ENCODE data around the gene RAB5B.
"Not testable (repeated sequence)": the region's sequence is repeated elsewhere in the genome, so short reads cannot be mapped to it uniquely, and the experiment has no call there.

Gene RAB5B

DNA sequence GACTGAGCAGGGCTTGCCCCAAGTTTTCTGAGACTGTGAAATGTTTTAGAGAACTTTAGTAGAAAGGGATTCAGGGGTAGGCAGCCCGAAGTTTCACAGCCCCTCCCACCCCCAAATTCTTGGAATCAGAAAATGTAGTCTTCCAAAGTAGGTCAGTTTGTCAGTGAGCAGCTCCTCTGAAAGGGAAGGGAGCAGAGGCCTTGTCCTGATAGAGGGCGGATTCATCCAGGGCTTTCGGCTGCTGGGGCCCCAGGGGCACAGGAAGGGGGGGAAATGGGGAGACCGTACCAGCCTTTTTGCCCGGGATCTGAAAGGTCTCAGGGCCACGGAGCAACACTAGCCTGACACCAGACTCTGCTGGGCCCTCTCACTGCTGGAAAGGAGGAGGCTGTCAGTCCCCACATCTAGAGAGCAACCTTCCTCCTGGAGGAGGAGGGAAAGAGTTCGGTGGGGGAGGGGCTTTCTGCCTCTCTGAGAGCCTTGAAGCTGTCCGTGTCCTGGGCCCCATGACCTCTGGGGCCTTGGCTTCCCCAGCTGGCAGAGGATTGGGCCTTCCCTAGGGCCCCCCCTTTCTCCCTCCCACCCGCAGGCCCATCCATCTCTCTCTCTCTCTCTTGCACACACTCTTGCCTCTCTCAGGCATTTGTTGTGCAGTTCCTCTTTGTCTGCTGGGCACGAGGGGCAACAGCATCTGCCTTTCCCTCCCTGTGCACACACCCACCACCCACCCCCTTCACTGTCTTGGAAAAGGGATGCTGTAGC, 46.7 kb downstream of the RAB5B start, which contains the start of gene IKZF4:
Gene IKZF4 (plus strand): TSS at position 621 of the 762 bp plus-strand sequence. CDS start 451 bp downstream, outside the sequence.
- peak in 1 of 2 donors; percentile 17 for DNase-seq

DNA sequence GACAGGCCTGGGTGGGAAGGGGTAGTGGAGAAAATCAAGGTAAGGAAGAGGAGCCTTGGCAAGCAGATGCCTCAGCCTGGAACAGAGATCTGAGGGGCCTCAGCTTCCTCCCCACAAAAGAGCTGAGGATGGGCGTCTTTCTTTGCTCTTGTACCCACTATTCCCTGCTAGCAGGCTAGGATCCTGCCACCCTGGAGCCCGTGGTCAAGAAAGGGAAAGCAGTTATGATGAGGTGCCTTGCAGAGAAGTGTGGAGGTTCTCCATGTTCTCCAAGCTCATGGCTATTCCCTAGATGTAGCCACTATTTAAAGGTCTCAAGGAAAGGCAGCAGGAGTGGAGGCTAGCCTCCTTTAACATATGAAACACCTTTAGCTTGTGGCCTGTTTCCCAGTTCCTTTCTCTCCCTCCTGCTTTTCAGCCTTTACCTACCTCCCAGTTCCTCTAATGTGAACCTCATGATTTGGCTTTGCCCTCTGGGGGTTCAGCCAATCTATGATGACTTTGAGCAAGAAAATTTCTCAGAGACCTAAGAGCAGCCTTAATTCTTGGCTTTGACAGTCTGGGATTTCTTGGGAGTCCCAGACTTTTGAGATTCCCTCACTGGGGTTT, 48.1 kb downstream of the RAB5B start:
- DNase-seq, result no peak

DNA sequence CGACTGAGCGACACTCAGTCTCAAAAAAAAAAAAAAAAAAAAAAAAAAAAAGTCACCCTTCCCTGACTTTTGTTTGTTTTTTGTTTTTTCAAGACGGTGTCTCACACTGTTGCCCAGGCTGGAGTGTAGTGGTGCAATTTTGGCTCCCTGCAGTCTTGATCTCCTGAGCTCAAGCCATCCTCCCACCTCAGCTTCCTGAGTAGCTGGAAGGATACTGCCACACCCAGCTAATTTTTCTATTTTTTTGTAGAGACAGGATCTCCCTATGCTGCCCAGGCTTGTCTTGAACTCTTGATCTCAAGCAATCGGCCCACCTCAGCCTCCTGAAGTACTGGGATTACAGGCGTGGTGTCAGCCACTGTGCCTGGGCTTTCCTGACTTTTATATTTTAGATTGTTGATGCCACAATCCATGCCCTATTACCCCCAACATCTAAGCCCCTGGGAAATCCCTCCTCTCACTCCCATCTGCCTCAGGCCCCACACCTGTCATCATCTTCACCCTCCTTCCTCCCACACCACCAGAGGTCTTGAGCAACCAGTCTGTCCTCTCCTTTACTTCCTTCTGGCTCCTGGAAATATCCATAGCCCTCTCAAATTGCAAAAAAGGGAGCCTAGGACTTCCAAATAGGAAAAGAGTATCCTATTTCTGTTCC, 54.8 kb downstream of the RAB5B start:
- DNase-seq, result no peak

DNA sequence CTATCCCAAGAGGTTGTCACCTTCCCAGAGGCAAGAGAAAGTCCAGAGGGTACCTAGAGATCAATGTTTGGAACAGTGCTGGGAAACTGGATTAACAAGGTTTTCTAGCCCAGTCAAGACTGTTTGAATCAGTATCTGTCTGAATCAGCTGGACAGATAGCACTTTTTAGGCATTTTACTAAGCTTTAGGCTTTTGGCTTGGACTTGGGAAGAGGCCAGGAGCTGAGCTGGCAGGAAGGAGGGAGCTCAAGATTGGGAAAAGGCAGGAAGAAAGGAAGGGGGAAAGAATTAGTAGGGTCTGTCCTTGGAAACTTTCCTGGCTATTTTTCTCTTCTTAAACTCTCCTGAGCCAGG, 55.3 kb downstream of the RAB5B start:
- no peak for DNase-seq

DNA sequence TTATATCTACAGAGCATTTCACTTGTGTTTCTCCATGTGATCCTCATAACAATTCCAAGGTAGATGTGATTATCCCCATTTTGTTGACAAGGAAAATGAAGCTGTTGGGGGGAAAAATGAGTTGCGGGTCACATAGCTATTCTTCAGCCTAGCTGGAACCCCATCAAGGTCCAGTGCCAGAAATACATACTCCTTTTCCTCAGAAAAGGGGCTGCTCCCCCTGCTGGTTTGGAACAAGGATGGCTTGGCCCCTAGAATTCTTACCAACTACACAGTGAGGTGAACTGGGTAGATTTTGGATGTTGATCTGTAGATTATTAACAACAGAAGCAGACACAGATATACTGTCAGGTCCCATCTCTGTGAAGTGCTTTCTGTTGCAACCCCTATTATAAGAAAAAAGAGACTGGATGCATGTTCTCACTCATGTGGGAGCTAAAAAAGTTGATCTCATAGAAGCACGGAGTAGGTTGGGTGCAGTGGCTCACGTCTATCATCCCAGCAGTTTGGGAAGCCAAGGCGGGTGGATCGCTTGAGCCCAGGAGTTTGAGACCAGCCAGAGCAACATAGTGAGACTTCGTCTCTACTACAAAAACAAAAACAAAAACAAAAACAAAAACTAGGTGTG, 55.9 kb downstream of the RAB5B start:
- peak; percentile 48 to 55 for DNase-seq

DNA sequence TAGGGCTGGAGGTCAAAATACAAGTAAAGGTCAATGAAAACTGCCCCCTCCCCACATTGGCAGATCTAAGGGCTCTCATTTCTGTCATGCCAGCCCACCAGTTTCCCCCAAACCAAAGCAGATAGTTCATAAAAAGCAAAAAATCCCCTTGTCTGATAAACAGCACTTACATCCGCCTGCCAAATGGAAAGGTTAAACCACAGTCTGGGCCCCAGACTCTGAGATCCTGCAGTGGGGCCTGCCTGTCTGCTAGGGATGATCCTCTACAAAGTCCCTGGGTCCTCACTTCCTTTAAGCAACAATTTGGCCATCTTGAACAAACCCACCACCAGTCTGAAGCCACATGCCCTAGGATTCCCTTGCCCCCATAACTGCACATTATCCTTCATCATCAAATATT, 58.1 kb downstream of the RAB5B start:
- peak in 1 of 2 donors; percentile 10 for DNase-seq

DNA sequence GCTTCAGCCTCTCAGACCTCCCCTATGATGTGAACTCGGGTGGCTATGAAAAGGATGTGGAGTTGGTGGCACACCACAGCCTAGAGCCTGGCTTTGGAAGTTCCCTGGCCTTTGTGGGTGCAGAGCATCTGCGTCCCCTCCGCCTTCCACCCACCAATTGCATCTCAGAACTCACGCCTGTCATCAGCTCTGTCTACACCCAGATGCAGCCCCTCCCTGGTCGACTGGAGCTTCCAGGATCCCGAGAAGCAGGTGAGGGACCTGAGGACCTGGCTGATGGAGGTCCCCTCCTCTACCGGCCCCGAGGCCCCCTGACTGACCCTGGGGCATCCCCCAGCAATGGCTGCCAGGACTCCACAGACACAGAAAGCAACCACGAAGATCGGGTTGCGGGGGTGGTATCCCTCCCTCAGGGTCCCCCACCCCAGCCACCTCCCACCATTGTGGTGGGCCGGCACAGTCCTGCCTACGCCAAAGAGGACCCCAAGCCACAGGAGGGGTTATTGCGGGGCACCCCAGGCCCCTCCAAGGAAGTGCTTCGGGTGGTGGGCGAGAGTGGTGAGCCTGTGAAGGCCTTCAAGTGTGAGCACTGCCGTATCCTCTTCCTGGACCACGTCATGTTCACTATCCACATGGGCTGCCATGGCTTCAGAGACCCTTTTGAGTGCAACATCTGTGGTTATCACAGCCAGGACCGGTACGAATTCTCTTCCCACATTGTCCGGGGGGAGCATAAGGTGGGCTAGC, 60.9 kb downstream of the RAB5B start:
- peak; percentile 15 to 44 for DNase-seq

DNA sequence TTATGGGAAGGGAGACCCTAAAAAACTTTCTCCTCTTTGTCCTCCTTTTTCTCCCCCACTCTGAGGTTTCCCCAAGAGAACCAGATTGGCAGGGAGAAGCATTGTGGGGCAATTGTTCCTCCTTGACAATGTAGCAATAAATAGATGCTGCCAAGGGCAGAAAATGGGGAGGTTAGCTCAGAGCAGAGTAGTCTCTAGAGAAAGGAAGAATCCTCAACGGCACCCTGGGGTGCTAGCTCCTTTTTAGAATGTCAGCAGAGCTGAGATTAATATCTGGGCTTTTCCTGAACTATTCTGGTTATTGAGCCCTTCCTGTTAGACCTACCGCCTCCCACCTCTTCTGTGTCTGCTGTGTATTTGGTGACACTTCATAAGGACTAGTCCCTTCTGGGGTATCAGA, 63.3 kb downstream of the RAB5B start:
- no peak for DNase-seq

DNA sequence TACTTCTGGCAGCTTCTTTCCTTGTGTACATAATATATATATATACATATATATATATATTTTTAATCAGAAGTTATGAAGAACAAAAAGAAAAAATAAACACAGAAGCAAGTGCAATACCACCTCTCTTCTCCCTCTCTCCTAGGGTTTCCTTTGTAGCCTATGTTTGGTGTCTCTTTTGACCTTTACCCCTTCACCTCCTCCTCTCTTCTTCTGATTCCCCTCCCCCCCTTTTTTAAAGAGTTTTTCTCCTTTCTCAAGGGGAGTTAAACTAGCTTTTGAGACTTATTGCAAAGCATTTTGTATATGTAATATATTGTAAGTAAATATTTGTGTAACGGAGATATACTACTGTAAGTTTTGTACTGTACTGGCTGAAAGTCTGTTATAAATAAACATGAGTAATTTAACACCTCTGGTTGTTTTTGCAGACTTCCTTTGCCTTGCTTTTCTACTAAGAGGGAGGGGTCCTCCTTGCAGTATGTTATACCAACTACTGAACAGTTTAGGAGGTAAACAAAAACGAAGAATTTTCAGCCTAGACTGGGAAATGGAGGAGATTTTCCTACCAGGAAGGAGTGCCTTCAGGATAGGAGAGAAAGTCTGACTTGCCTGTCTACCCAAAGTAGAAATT, 64.3 kb downstream of the RAB5B start:
- no peak for DNase-seq

DNA sequence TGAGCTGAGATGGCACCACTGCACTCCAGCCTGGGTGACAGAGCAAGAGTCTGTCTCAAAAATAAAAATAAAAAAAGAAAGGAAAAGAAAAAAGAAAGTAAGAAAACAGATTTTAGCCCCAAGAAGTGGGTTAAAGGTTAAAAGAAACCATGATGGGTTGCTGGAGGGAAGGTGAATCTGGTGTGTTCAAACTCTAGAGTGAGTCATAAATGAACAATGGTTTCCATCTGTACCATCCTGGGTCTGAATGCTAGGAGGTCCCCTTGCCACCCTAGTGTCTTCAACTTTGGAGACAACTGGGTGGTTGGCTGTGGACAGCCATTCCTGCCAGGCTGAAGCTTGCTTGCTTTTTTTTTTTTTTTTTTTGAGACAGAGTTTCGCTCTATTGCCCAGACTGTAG, 66.3 kb downstream of the RAB5B start:
- DNase-seq, result no peak

DNA sequence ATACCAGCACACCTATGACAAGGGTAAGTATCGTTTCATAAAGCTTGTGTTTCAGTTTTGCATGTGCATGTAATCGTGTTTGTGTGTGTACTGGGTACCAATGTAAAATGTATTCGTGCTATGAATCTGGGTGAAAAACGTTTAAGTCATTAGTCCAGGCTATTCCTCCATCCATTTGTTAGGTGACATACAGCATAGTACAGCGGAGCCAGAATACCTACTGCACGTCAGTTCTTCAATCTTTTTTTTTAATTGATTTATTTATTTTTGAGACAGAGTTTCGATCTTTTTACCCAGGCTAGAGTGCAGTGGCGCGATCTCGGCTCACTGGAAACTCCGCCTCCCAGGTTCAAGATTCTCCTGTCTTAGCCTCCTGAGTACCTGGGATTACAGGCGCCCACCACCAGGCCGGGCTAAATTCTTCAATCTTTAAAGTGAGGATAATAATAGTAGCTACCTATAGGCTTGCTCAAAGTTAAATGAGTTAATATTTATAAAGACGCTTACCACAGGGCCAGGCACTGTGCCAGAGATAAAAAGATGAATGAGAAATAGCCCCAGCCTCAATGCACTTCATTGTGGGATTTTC, 67.2 kb downstream of the RAB5B start:
- DNase-seq, result no peak

DNA sequence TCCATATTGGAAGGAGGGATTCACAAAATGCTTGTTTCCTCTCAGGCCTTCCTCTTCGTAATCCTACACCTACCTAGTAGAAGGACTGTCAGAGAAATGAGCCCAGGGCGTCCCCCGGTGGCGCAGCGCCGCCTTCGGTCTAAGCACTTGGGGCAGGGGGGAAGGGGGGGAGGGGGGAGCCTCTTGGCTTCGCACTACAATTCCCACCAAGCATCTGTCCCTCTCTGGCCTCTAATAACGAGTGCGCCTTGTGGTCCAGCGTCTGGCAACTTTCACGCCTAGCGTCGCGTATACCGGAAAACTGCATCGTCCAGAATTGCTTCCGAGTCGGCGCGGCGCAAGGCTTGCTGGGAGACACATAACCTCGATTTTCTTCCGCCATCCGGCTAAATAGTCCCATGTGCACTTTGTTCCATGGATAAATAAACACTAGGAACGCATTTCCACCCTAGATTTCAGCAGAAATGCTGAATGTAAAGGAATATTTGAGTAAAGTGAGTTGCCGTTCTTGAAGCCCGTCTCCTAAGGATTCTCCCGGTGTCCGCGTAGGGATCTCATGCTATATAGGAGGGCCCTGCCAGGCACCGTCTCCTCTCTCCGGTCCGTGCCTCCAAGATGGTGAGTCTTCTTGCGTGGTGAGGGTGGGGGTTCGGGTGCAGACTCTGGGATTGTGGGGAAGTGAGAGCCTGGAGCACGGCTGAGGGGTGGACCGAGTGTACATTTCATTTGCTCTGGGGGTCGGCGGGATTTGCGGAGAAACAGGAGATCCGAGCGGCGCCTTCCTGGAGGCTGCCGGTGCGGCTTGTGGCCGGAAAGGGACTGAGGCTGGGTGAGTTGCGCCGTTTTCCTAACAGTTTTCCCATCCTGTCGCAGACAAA, 67.9 kb downstream of the RAB5B start, which contains the start of gene RPS26:
Gene RPS26 (plus strand): TSS at position 367 of the 878 bp plus-strand sequence. CDS start 249 bp downstream, at position 616.
- DNase-seq, result peak; percentile 97

DNA sequence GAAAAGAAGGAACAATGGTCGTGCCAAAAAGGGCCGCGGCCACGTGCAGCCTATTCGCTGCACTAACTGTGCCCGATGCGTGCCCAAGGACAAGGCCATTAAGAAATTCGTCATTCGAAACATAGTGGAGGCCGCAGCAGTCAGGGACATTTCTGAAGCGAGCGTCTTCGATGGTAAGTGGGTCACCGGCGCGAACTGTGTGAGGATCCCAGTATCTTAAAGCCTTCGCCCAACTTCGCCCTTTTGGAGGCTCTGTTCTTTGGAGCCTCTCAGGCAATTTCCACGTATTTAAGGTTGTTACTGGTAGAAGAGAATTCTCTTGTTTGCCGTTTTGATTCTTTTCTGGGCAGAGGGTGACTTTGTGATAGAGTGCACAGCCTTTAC, 68.5 kb downstream of the RAB5B start:
- not testable (repeated sequence) for DNase-seq

DNA sequence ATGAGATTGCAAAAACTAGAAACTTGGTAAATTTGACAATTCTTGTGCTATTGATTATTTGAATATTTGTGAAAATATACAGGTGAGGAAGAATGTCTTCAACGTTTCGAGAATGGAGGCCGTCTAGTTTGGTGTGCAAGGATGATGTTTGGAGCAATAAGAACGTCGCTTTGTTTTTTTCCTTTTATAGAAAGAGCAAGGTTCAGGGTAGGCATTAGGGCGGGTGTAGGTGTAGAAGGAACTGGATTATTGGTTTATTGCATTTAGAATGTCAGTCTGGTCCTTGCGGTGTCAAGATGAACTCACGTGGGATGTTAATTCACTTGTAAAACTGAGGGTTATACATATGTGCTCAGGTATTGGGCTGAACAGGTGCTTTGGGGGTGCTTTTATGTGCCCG, 69.0 kb downstream of the RAB5B start:
- no peak for DNase-seq
